GM18511 (cell line): ENCODE measurements around the gene C3orf18.

ENCODE experiments used
- ATAC-seq: cut with Tn5 transposase; IDR thresholded peaks from one replicate; pipeline ENCODE4 v1.9.1; 2021; ENCODE audit warnings: mild to moderate bottlenecking, moderate library complexity; ENCODE audit not compliant: unreplicated experiment

Gene C3orf18

GRCh38 chr3:50567386-50568167 lies at the start of gene C3orf18:
TSS of gene C3orf18 (minus strand) at chr3:50567747. CDS start at chr3:50565699, 2,048 bp downstream.
- peak; percentile 79 for ATAC-seq

- peak; percentile 70 for ATAC-seq
Observed at GRCh38 chr3:50616770-50617095, 49.2 kb upstream of the C3orf18 start.

GRCh38 chr3:50616003-50616769 lies 48.6 kb upstream of the C3orf18 start:
- ATAC-seq: peak; percentile 30

GRCh38 chr3:50615190-50615589 lies 47.6 kb upstream of the C3orf18 start:
- ATAC-seq: no peak

- no peak for ATAC-seq
Observed at GRCh38 chr3:50612970-50613846, 45.7 kb upstream of the C3orf18 start.

- ATAC-seq: no peak
Observed at GRCh38 chr3:50612234-50612882, 44.8 kb upstream of the C3orf18 start.

GRCh38 chr3:50611464-50612233 lies 44.1 kb upstream of the C3orf18 start, which contains the start of gene CISH:
TSS of gene CISH (minus strand) at chr3:50611774. CDS start at chr3:50611650, 124 bp downstream.
- peak; percentile 76 for ATAC-seq

GRCh38 chr3:50610992-50611463 lies 43.5 kb upstream of the C3orf18 start:
- ATAC-seq: no peak

- no peak for ATAC-seq
Observed at GRCh38 chr3:50610181-50610971, 42.8 kb upstream of the C3orf18 start.

- ATAC-seq: no peak
Observed at GRCh38 chr3:50609763-50610085, 42.2 kb upstream of the C3orf18 start.

GRCh38 chr3:50609071-50609762 lies 41.7 kb upstream of the C3orf18 start:
- ATAC-seq: no peak

GRCh38 chr3:50608278-50608677 lies 40.7 kb upstream of the C3orf18 start:
- no peak for ATAC-seq

- no peak for ATAC-seq
Observed at GRCh38 chr3:50607271-50608091, 39.9 kb upstream of the C3orf18 start.

GRCh38 chr3:50606596-50606995 lies 39.0 kb upstream of the C3orf18 start:
- no peak for ATAC-seq

- ATAC-seq: no peak
Observed at GRCh38 chr3:50605901-50606326, 38.4 kb upstream of the C3orf18 start.

- ATAC-seq: no peak
Observed at GRCh38 chr3:50604628-50605588, 37.4 kb upstream of the C3orf18 start.
